HG03135 (cell line): Measurements from ENCODE around the gene OR7C1.
"Not testable (repeated sequence)": the region's sequence is repeated elsewhere in the genome, so short reads cannot be mapped to it uniquely, and the experiment has no call there.

Experiments
- ATAC-seq: cut with Tn5 transposase; IDR thresholded peaks from one replicate; pipeline ENCODE4 v1.9.1; 2021; ENCODE audit warnings: mild to moderate bottlenecking, moderate library complexity; ENCODE audit not compliant: unreplicated experiment

OR7C1 gene

DNA sequence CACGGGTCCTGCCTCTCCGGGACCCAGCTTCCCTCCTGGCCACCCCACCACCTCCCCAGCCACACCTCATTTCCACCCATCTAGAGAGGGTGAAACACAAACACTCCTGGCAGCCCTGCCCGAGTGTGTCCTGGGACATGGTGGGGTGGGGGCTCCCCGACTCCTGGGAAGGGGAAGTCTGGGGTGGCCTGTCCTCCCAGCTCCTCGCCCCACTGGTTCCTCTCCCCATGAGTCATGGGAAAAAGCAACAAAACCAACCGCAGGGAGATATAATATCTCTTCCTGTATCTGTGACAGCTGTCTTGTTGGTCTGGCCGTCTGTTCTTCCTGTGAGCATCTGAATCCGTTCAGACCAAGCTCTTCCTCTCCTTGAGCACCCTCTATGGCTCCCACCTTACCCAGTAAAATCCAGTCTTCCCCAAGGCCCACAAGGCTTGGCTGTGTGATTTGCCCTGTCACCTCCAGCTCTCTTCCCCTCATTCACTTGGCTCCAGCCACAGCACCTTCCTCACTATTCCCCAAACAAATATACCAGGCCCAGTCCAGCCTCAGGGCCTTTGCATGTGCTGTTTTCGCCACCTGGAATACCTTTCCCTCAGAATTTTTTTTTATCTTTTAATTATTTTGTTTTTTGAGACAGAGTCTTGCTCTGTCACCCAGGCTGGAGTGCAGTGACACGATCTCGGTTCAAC, 49.7 kb downstream of the OR7C1 start:
- not testable (repeated sequence) for ATAC-seq

DNA sequence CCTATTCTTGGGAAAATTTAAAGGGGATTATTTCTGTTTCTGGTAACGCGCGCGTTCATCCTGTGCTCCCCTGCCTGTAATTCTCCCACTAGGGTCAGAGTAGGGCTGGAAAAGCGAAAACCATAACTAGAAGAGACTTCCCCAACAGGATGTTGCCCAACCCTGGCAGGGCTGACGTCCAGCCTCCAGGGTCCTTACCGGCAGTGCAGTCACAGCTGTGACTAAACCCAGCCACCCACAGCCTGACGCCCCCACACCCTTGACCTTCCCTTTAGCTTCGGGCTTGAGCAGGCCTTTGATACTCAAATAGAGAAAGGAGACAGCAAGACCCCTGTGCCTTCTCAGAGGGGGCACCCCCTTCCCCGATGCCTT, 50.3 kb downstream of the OR7C1 start:
- ATAC-seq, result not testable (repeated sequence)

DNA sequence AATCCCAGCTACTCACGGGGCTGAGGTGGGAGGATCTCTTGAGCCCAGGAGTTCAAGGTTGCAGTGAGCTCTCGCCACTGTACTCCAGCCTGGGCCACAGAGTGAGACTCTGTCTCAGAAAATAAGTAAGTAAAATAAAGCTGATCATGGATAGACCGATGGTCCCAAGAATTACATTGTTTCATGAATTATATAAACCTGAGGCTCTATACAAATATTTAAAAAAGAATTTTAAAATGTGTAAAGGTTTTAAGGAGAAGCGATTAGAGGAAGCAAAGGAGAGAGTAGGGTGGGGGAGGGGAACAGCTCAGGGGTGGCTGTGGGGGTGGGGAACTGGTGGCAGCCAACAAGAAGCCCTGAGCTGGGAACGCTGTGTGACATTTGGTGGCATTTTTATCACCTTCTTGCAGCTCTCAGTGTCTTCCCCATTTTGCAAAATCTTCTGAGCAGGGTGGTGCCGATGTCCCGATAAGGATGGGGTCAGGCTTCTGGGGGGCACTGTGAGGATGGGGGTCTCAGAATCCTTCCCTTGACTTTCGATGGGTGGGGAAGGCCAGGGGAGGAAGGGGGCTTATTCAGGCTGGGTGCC, 51.5 kb downstream of the OR7C1 start:
- ATAC-seq, result not testable (repeated sequence)

DNA sequence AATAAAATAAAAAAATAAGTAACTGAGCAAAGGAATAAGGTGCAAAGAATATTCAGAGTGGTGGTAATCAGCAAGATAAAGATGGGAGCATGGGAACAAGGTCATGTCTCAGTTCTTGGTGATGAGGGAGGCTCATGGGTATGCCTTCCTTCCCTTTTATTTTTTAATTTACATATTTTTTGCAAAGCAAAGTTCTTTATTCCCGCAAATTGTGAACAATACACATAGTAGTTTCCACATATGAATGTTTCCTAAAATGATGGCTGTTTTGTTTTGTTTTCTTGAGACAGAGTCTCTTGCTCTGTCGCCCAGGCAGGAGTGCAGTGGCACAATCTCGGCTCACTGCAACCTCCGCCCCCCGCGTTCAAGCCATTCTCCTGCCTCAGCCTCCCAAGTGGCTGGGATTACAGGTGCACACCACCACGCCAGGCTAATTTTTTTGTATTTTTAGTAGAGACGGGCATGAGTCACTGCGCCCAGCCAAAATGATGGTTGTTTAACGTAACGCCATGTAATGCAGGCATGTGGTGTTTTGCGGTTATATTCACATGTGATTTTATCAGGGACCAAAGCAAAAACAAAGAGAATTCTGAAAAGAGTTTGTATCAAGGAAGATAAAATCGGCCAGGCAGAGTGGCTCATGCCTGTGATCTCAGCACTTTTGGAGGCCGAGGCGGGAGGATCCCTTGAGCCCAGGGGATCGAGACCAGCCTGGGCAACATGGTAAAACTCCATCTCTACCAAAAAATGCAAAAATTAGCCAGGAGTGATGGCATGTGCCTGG, 52.2 kb downstream of the OR7C1 start:
- no peak for ATAC-seq

DNA sequence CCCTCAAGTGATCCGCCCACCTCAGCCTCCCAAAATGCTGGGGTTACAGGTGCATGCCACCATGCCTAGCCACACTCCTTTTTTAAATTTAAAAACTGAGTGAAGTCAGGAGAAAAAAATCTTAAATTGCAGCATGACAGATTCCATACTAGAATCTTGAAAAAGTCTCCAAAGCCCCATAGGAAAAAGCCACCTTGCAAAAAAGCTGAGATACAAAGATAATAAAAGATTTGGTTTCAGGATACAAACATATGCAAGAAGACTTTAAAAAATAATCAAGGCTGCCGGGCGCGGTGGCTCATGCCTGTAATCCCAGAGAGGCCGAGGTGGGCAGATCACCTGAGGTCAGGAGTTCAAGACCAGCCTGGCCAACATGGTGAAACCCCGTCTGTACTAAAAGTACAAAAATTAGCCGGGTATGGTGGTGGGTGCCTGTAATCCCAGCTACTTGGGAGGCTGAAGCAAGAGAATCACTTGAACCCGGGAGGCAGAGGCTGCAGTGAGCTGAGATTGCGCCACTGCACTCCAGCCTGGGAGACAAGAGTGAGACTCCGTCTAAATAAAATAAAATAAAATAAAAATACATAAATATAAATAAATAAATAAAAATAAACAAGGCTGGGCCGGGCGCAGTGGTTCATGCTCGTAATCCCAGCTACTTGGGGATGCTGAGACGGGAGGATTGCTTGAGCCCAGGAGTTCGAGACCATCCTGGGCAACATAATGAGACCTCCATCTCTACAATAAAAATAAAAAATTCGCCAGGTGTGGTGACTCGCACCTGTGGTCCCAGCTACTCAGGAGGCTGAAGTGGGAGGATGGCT, 53.1 kb downstream of the OR7C1 start:
- not testable (repeated sequence) for ATAC-seq

DNA sequence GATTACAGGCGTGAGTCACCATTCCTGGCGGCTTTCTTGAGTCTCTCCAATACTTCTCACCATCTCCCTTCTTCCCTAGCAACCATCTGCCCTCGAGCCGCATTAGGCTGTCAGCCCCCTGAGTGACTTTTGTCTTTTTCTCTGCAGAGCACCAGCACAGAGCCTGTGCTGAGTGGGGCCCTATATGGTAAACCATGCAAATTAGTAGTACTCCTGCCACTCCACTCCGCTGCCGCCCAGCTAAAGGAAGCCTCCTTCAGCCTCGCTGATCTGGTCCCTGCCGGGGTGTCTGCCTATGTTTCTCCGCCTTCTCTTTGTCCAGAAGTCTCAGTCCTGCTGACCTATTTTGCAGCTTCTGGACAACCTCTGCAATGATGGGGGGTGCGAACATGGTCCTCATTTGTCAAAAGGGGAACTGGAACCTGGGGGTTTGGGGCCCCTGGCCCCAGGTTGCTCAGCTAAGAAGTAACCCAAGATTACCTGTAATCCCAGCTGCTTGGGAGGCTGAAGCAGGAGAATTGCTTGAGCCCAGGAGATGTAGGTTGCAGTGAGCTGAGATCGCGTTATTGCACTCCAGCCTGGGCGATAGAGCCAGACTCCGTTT, 54.3 kb downstream of the OR7C1 start:
- not testable (repeated sequence) for ATAC-seq

DNA sequence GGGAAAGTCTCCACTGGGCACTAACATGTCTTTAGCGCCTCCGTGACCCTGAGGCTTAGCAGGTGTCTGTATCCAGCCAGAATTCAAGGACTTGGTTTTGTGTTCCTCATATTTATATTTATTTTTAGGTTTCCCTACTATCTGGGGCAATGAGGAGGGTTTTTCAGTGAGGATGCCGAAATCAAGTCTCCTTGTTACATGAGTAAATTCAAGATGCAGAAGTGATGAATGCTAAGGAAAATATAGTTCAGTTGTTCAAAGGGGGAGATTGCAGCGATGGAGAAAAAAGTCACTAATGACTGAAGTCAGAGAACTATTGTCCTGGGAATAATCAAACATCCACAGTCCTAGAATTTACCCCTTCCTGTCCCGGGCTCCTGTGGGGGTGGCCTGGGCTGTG, 55.8 kb downstream of the OR7C1 start:
- no peak for ATAC-seq

DNA sequence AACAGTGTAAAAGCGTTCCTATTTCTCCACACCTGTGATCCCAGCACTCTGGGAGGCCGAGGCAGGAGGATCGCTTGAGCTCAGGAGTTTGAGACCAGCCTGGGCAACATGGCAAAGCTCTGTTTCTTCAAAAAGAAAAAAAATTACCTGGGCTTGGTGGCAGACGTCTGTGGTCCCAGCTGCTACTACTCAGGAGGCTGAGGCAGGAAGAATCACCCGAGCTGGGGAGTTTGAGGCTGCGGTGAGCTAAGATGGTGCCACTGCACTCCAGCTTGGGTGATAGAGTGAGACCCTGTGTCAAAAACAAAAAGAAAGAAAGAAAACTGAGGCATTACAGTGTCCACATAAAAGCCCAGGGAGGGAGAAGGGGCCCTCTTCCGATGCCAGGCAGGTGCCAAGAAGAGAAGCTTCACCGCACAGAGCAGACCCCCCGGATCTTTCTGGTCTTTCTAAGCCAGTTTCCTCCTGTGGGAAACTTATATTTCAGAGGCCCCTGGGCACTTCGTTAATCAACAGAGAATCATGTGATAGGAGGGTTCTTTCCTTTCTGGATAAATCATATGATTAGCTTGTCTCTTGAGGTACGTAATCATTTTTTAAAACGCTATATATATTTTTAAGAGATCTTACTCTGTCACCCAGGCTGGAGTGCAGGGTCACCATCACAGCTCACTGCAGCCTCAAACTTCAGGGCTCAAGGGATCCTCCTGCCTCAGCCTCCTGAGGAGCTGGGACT, 56.7 kb downstream of the OR7C1 start, which contains the start of gene ADGRE2:
TSS of gene ADGRE2 (minus strand) at position 451 of the 736 bp plus-strand sequence. CDS start 1,804 bp downstream, outside the sequence.
- not testable (repeated sequence) for ATAC-seq

DNA sequence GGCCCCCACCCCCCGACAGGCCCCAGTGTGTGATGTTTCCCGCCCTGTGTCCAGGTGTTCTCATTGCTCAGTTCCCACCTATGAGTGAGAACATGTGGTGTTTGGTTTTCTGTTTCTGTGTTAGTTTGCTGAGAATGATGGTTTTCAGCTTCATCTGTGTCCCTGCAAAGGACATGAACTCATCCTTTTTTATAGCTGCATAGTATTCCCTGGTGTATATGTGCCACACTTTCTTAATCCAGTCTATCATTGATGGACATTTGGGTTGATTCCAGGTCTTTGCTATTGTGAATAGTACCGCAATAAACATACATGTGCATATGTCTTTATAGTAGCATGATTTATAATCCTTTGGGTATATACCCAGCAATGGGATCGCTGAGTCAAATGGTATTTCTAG, 57.3 kb downstream of the OR7C1 start:
- ATAC-seq, result not testable (repeated sequence)

DNA sequence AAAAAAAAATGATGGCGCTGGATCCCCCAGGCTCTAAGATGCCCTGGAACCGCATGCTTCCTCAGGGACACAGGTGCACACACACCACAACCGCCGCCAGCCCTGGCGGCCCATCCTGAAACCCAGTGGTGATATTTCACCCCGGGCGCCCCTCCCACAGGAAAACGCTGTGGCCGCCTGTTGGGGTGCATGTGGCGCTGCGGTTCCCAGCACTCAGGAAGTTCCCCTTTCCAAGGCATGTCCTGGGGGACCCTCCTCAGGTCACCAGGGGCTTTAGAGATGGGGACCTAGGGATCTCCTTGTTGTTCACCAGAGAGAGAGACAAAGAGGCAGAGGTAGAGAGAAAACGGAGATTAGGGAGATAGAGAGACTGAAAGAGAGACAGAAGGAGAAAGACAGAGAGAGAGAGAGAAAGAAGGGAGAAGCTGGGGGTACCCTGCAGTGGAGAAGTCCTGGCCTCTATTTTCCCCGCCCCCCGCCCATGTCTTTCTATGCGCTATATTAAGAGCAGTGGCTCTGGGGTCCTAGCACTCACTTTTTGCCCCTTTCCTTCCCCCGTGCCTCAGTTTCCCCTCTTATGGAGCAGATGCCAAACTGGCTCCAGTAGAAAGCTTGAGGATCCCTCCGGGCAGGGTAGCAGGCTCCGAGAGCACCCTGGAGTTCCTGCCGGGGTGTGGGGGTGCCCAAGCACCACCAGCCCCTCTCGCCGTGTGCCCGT, 59.0 kb downstream of the OR7C1 start:
- no peak for ATAC-seq

DNA sequence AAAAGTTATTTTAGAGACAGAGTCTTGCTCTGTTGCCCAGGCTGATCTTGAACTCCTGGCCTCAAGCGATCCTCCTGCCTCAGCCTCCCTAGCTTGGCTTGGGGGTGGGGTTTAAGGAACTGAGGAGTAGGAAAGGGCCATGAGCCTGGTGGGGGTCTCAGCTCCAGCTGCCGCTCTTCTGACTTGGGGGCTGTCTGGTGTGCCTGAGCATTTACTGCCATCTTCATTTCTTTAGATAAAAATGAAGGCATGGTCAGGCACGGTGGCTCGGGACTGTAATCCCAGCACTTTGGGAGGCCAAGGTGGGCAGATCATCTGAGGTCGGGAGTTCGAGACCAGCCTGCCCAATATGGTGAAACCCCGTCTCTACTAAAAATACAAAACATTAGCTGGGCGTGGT, 59.7 kb downstream of the OR7C1 start:
- ATAC-seq, result not testable (repeated sequence)

DNA sequence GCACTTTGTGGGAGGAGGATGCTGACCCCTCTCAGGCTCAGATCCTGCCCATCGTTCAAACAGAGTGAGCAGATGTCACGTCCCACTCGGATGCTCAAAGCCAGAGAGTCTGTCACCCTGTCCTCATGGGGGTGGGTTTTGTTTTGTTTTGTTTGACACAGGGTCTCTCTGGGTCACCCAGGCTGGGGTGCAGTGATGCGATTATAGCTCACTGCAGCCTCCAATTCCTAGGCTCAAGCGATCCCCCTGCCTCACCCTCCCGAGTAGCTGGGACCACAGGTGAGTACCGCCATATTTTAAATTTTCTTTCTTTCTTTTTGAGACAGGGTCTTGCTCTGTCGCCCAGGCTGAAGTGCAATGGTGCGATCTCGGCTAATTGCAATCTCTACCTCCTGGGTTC, 60.6 kb downstream of the OR7C1 start:
- no peak for ATAC-seq

DNA sequence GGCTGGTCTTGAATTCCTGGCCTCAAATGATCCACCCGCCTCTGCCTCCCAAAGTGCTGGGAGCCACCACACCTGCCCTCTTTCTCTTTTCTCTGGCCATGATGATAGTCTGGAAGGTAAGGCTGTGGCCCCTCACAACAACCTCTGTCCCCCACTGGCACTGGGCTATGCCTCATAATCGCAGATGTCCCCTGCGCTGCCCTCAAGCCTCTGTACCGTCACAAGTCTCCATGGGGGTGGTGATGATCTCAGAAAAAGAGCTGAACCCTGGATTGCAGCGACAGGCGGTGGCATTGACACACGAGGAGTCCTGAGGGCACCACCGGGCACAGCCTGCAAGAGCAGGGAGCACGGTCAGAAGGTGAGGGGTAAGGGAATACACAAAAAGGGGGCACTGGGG, 61.3 kb downstream of the OR7C1 start:
- not testable (repeated sequence) for ATAC-seq

DNA sequence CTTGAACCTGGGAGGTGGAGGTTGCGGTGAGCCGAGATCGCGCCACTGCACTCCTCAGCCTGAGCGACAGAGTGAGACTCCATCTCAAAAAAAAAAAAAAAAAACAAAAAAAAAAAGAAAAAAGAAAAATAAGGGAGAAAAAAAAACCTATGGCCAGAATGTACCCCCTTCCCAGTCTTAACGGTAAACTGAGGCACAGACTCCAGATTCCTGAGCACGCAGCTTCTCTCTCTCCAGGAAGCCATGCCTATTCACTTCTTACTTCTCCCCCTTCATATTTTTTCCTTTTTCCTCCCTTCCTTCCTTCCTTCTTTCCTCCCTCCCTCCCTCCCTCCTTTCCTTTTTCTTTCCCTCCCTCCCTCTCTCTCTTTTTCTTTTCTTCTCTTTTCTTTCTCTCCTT, 62.0 kb downstream of the OR7C1 start:
- ATAC-seq, result no peak

DNA sequence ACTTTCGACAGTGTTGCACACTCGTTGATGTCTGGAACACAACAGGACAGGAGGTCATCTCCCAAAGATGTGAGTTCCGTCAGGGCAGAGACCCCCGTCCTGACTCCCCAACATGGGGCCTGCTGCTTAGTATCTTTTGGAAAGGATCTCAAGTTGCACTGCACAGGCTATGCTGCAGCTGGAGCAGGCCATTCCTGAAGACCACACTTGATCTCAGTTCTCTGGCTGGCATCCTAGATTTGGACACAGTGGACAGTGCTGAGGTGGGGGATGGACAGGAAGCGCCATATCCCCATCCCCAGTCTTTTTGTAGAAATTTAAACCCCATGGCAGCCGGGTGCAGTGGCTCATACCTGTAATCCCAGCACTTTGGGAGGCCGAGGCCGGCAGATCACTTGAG, 62.5 kb downstream of the OR7C1 start:
- no peak for ATAC-seq

DNA sequence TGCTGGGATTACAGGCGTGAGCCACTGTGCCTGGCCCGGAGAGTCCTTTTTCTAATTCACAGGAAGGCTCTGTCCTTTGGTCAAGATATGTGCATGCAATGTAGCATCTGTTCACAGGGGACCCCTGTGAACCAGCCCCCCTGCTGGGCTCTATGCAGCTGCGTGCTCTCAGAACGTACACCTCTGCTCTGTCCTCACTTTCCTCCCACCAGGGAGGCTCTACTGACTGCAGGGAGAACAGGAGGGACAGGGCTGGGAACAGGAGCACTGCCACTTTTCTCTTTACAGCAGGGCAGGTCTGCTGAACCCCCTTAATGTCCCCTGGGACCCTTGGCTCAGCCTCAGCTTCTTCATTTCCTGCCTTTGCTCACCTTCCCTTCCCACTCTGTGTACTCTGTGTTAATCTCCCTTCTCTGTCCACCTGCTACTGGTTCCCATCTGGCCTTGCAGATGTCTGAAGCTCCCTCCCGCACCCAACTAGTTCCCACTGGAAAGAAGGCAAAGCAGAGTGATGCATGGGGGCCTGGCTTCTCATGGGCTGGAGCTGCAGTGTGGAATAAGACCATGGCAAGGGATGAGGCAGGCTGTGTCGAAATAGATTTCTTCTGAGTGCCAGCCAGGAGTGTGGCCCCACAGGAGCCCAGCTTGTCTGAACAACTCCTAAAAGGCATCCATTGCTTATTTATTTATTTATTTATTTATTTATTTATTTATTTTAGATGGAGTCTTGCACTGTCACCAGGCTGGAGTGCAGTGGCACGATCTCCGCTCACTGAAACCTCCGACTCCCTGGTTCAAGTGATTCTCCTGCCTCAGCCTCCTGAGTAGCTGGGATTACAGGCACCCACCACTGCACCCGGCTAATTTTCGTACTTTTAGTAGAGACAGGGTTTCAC, 63.8 kb downstream of the OR7C1 start:
- ATAC-seq, result no peak

DNA sequence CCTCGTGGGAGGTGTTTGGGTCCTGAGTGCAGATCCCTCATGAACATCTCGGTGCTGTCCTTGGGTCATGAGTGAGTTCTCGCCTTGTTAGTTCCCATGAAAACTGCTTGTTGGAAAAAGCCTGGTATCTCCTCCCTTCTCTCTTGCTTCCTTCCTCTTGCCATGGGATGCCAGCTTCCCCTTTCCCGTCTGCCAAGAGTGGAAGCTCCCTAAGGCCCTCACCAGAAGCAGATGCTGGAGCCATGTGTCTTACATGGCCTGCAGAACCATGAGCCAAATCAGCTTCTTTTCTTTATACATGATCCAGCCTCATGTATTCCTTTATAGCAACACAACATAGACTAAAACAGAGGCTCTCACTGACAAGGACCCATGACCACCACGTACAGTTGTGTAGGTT, 64.8 kb downstream of the OR7C1 start:
- no peak for ATAC-seq

DNA sequence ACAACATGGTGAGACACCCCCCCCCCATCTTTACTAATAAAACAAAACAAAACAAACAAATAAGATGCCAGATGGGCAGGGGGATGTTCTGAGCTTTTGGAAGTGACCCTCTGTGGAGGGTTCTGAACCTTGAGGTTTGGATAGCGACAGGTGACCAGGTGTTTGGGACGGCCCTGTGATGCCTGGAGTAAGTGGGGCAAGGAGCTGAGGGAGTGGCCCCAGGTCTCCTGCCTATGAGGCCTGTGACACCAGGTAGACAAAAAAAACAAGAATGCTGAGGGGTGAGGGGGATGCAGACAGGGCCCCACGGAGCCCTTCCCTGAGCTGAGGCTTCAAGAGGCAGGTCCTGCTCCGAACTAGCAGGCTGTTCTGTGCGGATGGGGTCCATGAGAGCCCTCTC, 65.8 kb downstream of the OR7C1 start:
- no peak for ATAC-seq
